Calu3 (cell line): ENCODE measurements around the gene TEX22. TPM values are rescaled to one million over a fixed set of nuclear protein-coding genes. Genes with fewer than 3 reads are reported as not detected.

Experiments used
- BruUV-seq: library from RNA; stranded (reverse); fragments of 400-500 nt; replicated peaks from 2 replicates; lab custom pipeline; 2021; lab: Mats Ljungman, UMichigan
- CTCF ChIA-PET: fragments of 300-600 bp; sonication (Branson Sonifier 250); formaldehyde crosslinking; loops from one replicate; lab custom pipeline; 2022; ENCODE audit warnings: antibody characterized with exemption; lab: Charles Lee
- DNase-seq: peaks from one replicate; pipeline ENCODE4 v3.0.0; 2022
- H3K27ac Mint-ChIP-seq: one replicate; pipeline ENCODE4 v1.8.0; 2022; ENCODE audit warnings: mixed read lengths; ENCODE audit not compliant: unreplicated experiment
- H3K27me3 Mint-ChIP-seq: one replicate; pipeline ENCODE4 v1.8.0; 2022; ENCODE audit warnings: mixed read lengths; ENCODE audit not compliant: unreplicated experiment
- H3K36me3 Mint-ChIP-seq: one replicate; pipeline ENCODE4 v1.8.0; 2022; ENCODE audit warnings: mild to moderate bottlenecking, moderate library complexity, mixed read lengths; ENCODE audit not compliant: insufficient read depth, unreplicated experiment
- H3K4me1 Mint-ChIP-seq: one replicate; pipeline ENCODE4 v1.8.0; 2022; ENCODE audit warnings: mild to moderate bottlenecking, low read depth, mixed read lengths; ENCODE audit not compliant: unreplicated experiment
- H3K4me3 Mint-ChIP-seq: one replicate; pipeline ENCODE4 v1.8.0; 2022; ENCODE audit warnings: mild to moderate bottlenecking, low read depth, moderate library complexity, mixed read lengths; ENCODE audit not compliant: unreplicated experiment
- H3K9me3 Mint-ChIP-seq: one replicate; pipeline ENCODE4 v1.8.0; 2022; ENCODE audit warnings: low read depth, mixed read lengths; ENCODE audit not compliant: unreplicated experiment
- intact Hi-C: fragments of 100-400 bp; cut with micrococcal nuclease; formaldehyde crosslinking; loops from one replicate; pipeline ENCODE4 v1.10.0; 2022; ENCODE audit not compliant: unreplicated experiment
- total RNA-seq: library from RNA; stranded (reverse); gene quantifications from 2 replicates; pipeline ENCODE4 v1.2.3, GENCODE V29; 2022
- TF ChIP-seq, protein P1 (sequence below): fragments of 200-600 bp; IDR thresholded peaks from one replicate; pipeline ENCODE4 v1.8.0; 2022; ENCODE audit warnings: antibody characterized with exemption; ENCODE audit not compliant: unreplicated experiment

The TEX22 gene
- total RNA-seq, 1 experiment from 2014 or later = 2.8 TPM

DNA sequence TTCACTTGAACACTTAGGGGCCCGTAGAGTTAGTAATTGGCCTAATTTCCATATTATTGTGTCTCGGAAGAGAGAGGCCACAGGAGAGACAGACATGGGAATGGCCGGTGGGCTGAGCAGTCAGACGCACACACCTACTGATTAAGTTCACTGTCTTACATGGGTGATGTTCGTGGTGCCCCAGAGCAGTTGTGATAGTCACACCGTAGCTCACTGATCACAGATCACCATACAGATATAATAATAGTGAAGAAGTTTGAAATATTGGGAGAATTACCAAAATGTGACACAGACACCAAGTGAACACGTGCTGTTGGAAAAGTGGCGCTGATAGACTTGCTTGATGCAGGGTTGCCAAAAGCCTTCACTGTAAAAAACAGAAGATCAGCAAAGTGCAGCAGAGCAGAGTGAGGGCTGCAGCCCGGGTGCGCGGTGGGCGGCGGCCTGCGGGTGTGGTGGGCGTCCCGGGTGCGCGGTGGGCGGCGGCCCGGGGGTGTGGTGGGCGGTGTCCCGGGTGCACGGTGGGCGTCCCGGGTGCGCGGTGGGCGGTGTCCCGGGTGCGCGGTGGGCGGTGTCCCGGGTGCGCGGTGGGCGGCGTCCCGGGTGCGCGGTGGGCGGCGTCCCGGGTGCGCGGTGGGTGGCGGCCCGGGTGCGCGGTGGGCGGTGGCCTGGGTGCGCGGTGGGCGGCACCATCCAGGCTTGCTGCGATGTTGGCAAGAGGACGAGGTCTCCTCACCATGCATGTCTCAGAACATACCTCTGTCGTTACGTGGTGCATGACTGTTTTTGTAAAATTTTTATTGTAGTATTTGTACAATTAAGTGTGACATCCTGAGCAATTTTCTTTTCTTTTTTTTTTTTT is 34.3 kb upstream of the TEX22 start:
- DNase-seq = peak; percentile 32
- TF ChIP-seq, protein P1, sequence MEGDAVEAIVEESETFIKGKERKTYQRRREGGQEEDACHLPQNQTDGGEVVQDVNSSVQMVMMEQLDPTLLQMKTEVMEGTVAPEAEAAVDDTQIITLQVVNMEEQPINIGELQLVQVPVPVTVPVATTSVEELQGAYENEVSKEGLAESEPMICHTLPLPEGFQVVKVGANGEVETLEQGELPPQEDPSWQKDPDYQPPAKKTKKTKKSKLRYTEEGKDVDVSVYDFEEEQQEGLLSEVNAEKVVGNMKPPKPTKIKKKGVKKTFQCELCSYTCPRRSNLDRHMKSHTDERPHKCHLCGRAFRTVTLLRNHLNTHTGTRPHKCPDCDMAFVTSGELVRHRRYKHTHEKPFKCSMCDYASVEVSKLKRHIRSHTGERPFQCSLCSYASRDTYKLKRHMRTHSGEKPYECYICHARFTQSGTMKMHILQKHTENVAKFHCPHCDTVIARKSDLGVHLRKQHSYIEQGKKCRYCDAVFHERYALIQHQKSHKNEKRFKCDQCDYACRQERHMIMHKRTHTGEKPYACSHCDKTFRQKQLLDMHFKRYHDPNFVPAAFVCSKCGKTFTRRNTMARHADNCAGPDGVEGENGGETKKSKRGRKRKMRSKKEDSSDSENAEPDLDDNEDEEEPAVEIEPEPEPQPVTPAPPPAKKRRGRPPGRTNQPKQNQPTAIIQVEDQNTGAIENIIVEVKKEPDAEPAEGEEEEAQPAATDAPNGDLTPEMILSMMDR = no peak
- CTCF ChIA-PET = interaction anchor here (0.5 to 0.7 kb wide), 2 partner anchors 31 to 164 kb away, joined by 3 to 5 read pairs; no protein-coding TSS in a partner anchor
- BruUV-seq = no TSS peak
- H3K9me3 Mint-ChIP-seq = no peaks in the 10 kb centered on the region
- peak overlapping the region; percentile 17 for H3K4me3 Mint-ChIP-seq
- intact Hi-C loops = no loop called here
- no peaks in the 10 kb centered on the region for H3K27me3 Mint-ChIP-seq
- H3K27ac Mint-ChIP-seq = no peak overlapping the region
- no peaks in the 10 kb centered on the region for H3K4me1 Mint-ChIP-seq
- peaks cover 8% of the 10 kb centered on the region for H3K36me3 Mint-ChIP-seq

DNA sequence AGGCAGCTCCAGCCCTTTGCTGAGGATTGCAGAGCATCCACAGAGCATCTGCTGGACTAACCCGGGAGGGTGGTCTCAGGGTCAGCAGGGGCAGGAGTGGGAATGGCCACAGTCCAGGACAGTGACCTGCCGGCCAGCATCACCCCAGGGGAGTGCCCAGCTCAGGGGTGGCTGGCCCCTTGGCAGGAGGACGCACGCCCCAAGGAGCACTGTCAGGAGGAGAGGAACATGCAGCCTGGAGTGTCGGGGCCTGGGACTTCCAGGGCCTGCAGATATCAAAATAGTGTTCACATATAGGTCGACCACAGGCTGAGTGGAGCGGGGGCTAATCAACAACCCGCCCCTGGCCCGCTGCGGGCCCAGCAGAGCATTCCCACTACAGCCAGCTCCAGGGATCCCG is 33.2 kb upstream of the TEX22 start:
- no peak for DNase-seq
- no peaks in the 10 kb centered on the region for H3K9me3 Mint-ChIP-seq
- no peak overlapping the region for H3K4me3 Mint-ChIP-seq
- TF ChIP-seq, protein P1 = no peak
- H3K36me3 Mint-ChIP-seq = peaks cover 13% of the 10 kb centered on the region
- CTCF ChIA-PET = interaction anchor here (0.7 kb wide), 1 partner anchor 32 kb away, joined by 3 read pairs; no protein-coding TSS in a partner anchor
- intact Hi-C loops = no loop called here
- BruUV-seq = no TSS peak
- H3K4me1 Mint-ChIP-seq = no peaks in the 10 kb centered on the region
- no peak overlapping the region for H3K27ac Mint-ChIP-seq
- H3K27me3 Mint-ChIP-seq = no peaks in the 10 kb centered on the region

DNA sequence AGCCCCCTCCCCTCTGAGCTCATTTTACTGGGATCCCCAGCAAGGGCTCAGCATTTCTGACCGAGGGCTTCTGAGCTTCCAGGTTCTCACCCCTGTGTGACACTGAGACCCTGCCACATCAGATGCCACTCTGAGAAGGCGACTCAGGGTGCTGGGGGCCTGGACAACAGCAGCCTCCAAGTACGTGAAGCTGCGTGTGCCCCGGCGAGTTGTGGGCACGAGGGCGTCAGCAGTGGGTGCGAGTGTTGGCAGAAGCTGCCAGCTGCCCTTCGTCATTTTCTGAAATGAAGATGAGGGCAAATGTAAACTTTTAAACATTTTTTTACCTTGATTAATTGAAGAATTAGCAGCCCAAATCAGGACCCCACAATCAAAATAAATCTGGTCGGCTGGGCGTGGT is 32.7 kb upstream of the TEX22 start:
- DNase-seq = no peak
- intact Hi-C loops = no loop called here
- no peak overlapping the region for H3K27ac Mint-ChIP-seq
- TF ChIP-seq, protein P1 = no peak
- peaks cover 13% of the 10 kb centered on the region for H3K36me3 Mint-ChIP-seq
- H3K9me3 Mint-ChIP-seq = no peaks in the 10 kb centered on the region
- no peak overlapping the region for H3K4me3 Mint-ChIP-seq
- H3K27me3 Mint-ChIP-seq = no peaks in the 10 kb centered on the region
- CTCF ChIA-PET = no interaction called here
- no TSS peak for BruUV-seq
- H3K4me1 Mint-ChIP-seq = no peaks in the 10 kb centered on the region

DNA sequence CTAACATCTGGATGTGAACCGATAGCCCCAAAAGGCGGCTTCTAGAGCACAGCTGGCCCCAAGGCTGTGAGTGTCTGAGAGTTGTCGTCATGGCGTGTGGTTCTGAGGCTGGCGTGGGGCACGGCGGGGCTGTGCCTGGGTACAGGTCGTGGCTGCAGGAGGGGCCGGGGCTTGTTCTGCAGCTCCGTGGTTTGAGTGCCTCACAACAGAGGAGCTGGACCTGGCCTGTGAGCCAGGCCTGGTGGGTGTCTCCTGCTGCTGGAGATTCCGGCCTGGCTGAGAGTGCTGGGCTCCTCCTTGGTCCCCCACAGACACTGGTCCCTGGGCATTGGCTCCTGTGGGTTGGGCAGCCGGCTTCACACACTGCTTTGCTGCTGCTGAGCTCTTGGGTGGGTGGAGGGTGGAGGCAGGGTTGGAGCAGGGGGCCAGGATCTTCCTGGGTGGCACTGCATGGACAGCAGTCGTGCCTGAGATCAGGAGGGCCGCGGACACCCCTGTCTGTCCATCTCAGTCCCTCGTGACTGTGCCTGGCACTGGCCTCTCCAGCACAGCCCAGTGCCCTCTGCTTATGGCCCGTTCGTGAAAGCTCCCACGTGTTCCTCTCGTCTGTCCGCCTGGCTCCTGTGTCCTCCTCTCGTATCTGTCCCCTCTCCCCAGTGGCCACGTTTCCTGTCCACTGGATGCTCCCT is 31.8 kb upstream of the TEX22 start:
- TF ChIP-seq, protein P1 = no peak
- no peaks in the 10 kb centered on the region for H3K4me1 Mint-ChIP-seq
- no peak overlapping the region for H3K27ac Mint-ChIP-seq
- H3K27me3 Mint-ChIP-seq = no peaks in the 10 kb centered on the region
- H3K4me3 Mint-ChIP-seq = no peak overlapping the region
- peaks cover 19% of the 10 kb centered on the region for H3K36me3 Mint-ChIP-seq
- no TSS peak for BruUV-seq
- no peaks in the 10 kb centered on the region for H3K9me3 Mint-ChIP-seq
- CTCF ChIA-PET = no interaction called here
- intact Hi-C loops = no loop called here
- DNase-seq = no peak
